ENCODE data around the gene MINDY4B.

MINDY4B gene

GRCh38 chr3:150878996-150879575 is 26.2 kb downstream of the MINDY4B start:
- ChIA-PET CTCF (interaction anchor here (0.6 kb wide), 1 partner anchor 700 kb away, joined by 4 read pairs; no protein-coding TSS in a partner anchor), POLR2A (no interaction called here)
- TF ChIP-seq GLIS1 (tag by site-specific recombination; IDR thresholded peaks at IDR 0.05) (peak; percentile 24; the same call in 1 of the 2 replicates), OVOL3 (tag by site-specific recombination; IDR thresholded peaks at IDR 0.05) (no peak), ZNF776 (tag by site-specific recombination; IDR thresholded peaks at IDR 0.05; ENCODE audit: borderline replicate concordance) (no peak)
- Histone ChIP-seq H3K27ac (ENCODE audit: extremely low read depth, low read depth, low read length) (no peak overlapping the region), H3K4me1 (ENCODE audit: control insufficient read depth, insufficient read depth, low read length) (no peaks in the 10 kb centered on the region), H3K36me3 (ENCODE audit: control insufficient read depth in 2 of 2, insufficient read depth in 1 of 2, low read length in 2 of 2) (no peaks in the 10 kb centered on the region), H3K4me3 (ENCODE audit: low read depth, low read length) (no peak overlapping the region), H3K9me3 (ENCODE audit: control insufficient read depth, insufficient read depth, low read depth, low read length) (no peaks in the 10 kb centered on the region)

- Histone ChIP-seq H3K27ac (ENCODE audit: extremely low read depth, low read depth, low read length) (no peak overlapping the region), H3K4me3 (ENCODE audit: low read depth, low read length) (no peak overlapping the region), H3K36me3 (ENCODE audit: control insufficient read depth in 2 of 2, insufficient read depth in 1 of 2, low read length in 2 of 2) (no peaks in the 10 kb centered on the region), H3K4me1 (ENCODE audit: control insufficient read depth, insufficient read depth, low read length) (no peaks in the 10 kb centered on the region), H3K9me3 (ENCODE audit: control insufficient read depth, insufficient read depth, low read depth, low read length) (no peaks in the 10 kb centered on the region)
- TF ChIP-seq GFI1B (tag by site-specific recombination; IDR thresholded peaks at IDR 0.05) (no peak), WT1 (tag by site-specific recombination; IDR thresholded peaks at IDR 0.05) (no peak), ZNF555 (tag by site-specific recombination; conservative IDR thresholded peaks at IDR 0.05) (no peak), SP3 (tag by site-specific recombination; IDR thresholded peaks at IDR 0.05) (no peak), HOXA7 (CRISPR knock-in tag; IDR thresholded peaks at IDR 0.05; ENCODE audit: borderline replicate concordance) (no peak), ZSCAN23 (tag by site-specific recombination; IDR thresholded peaks at IDR 0.05) (no peak), ZNF830 (tag by site-specific recombination; IDR thresholded peaks at IDR 0.05; ENCODE audit: low read depth) (no peak), ZNF692 (tag by site-specific recombination; IDR thresholded peaks at IDR 0.05) (no peak)
- ChIA-PET POLR2A (no interaction called here), CTCF (interaction anchor here (0.5 to 0.6 kb wide), 2 partner anchors 54 to 449 kb away, joined by 3 read pairs; no protein-coding TSS in a partner anchor)
These were observed 26.9 kb downstream of the MINDY4B start for GRCh38 chr3:150878290-150878689.

- Histone ChIP-seq H3K27ac (ENCODE audit: extremely low read depth, low read depth, low read length) (no peak overlapping the region), H3K9me3 (ENCODE audit: control insufficient read depth, insufficient read depth, low read depth, low read length) (no peaks in the 10 kb centered on the region), H3K36me3 (ENCODE audit: control insufficient read depth in 2 of 2, insufficient read depth in 1 of 2, low read length in 2 of 2) (no peaks in the 10 kb centered on the region), H3K4me3 (ENCODE audit: low read depth, low read length) (no peak overlapping the region), H3K4me1 (ENCODE audit: control insufficient read depth, insufficient read depth, low read length) (no peaks in the 10 kb centered on the region)
- no peak for TF ChIP-seq ZSCAN4 (tag by site-specific recombination; IDR thresholded peaks at IDR 0.05)
- no peak for TF ChIP-seq ZNF302 (tag by site-specific recombination; IDR thresholded peaks at IDR 0.05; ENCODE audit: low read depth)
- TF ChIP-seq ZNF544 (tag by site-specific recombination; IDR thresholded peaks at IDR 0.05) = no peak
- no peak for TF ChIP-seq ZNF24 (tag by site-specific recombination; IDR thresholded peaks at IDR 0.05)
- no peak for TF ChIP-seq ZFP69B (tag by site-specific recombination; IDR thresholded peaks at IDR 0.05)
- TF ChIP-seq ZNF26 (tag by site-specific recombination; IDR thresholded peaks at IDR 0.05) = no peak
- TF ChIP-seq ZNF18 (tag by site-specific recombination; IDR thresholded peaks at IDR 0.05) = no peak
- no peak for TF ChIP-seq ZNF169 (tag by site-specific recombination; IDR thresholded peaks at IDR 0.05)
- no peak for TF ChIP-seq ZNF202 (tag by site-specific recombination; IDR thresholded peaks at IDR 0.05; ENCODE audit: borderline replicate concordance)
- ChIA-PET CTCF (no interaction called here), POLR2A (no interaction called here)
These were observed 27.9 kb downstream of the MINDY4B start for GRCh38 chr3:150877303-150877702.
